ENCODE data around the gene TMEM72.
A peak's percentile ranks its signal among the peaks of the same experiment; 100 is the strongest.
"Not testable (repeated sequence)": the region's sequence is repeated elsewhere in the genome, so short reads cannot be mapped to it uniquely, and the experiment has no call there.

The TMEM72 gene

GRCh38 chr10:44911081-44911540, at the start of gene TMEM72:
Gene TMEM72, plus strand, starts transcription at chr10:44911337. Its CDS starts 176 bp downstream, at chr10:44911513.
- no peak for DNase-seq

GRCh38 chr10:44862006-44862751, 49.0 kb upstream of the TMEM72 start:
- DNase-seq = no peak

DNA sequence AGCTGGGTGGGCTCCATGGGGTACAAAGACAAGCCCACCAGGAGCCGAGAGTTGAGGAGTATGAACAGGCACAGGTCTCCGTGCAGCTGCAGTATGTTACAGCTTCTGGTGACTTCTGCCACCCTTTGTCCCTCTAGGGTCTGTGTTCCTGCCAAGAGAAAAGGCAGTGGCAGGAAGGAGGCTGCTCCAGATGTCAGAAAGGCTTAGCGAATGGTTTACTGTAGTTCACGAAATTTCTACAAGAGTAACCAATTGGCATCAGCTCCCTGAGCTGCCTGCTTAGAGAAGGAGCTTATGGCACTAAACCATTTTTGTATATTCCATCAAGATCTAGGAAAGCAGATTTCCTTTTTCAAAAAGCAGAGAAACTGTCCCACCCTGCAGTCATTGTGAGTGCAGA, 48.2 kb upstream of the TMEM72 start:
- DNase-seq = no peak

- DNase-seq = peak; percentile 1
These were observed 47.6 kb upstream of the TMEM72 start for GRCh38 chr10:44863344-44864047.

- DNase-seq = peak; percentile 47
These were observed 47.1 kb upstream of the TMEM72 start for GRCh38 chr10:44864051-44864450.

DNA sequence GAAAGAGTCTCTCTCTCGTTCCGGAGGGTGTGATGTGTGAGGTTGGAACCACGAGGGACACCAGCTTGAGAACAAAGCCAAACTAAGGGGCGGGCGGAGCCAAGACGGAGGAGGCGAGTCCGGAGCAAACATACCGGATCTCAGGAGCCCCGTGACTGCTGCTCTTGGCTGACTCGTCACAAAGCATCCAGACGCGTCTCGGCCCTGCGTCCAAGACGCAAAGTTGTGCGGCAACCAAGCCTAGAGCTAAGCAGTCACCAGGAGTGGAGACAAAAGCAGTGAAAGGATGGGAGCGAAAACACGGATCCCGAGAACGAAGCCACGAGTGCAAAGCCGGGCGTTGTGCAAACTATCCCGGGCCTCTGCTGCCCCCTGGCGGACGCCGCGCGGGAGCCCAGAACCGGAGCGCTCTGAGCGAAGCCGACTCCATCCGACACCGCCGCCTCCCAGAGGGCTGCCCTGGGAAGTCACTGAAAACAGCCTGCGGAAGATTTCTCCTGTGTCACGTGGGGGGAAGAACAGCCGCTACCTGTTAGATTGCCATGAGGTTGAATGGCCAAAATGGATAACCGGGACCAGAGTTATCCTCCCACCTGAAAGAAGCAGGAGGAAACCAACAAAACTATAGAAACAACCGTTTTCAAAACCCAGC, 46.4 kb upstream of the TMEM72 start:
- peak; percentile 82 for DNase-seq

GRCh38 chr10:44865289-44865671, 45.9 kb upstream of the TMEM72 start:
- DNase-seq = no peak

GRCh38 chr10:44866367-44866766, 44.8 kb upstream of the TMEM72 start:
- DNase-seq = not testable (repeated sequence)

DNA sequence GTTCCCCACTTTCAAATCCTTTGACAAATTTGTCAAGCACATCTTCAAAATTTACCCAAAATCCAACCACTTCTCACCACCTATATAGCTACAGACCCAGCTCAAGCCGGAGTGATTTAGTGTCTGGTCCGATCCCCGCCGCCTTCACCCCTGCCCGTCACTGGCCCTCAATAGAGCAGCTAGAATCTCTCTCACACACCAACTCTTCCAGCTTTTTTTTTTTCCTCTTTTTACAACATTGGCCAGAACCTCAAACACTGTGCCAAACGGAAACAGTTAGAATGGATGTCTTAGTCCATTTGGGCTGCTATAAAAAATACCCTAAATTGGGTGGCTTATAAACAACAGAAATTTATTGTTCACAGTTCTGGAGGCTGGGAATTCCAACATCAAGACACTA, 41.1 kb upstream of the TMEM72 start:
- DNase-seq = no peak

GRCh38 chr10:44873160-44873559, 38.0 kb upstream of the TMEM72 start:
- no peak for DNase-seq

DNA sequence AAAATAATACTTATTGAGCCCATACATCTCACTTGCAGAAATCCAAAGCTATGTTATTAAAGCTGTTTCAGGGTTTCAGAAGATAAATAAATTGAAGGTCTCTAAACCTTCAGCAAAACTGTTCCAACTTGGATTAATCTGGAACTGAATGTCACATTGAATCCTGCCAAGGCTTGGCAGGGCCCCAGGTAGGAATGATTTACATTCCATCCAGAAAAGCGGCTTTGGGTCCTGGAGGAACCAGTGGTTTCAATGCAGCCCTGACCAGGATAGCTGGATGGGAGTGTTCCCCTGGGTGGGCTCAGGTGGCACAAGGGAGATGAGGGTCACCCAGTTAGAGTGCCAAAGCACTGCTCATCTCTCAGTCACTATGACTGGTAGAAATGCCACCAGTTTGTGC, 37.0 kb upstream of the TMEM72 start:
- DNase-seq = no peak

- peak; percentile 82 for DNase-seq
These were observed 32.2 kb upstream of the TMEM72 start for GRCh38 chr10:44878706-44879530.

GRCh38 chr10:44879531-44879899, 31.6 kb upstream of the TMEM72 start:
- DNase-seq = no peak

DNA sequence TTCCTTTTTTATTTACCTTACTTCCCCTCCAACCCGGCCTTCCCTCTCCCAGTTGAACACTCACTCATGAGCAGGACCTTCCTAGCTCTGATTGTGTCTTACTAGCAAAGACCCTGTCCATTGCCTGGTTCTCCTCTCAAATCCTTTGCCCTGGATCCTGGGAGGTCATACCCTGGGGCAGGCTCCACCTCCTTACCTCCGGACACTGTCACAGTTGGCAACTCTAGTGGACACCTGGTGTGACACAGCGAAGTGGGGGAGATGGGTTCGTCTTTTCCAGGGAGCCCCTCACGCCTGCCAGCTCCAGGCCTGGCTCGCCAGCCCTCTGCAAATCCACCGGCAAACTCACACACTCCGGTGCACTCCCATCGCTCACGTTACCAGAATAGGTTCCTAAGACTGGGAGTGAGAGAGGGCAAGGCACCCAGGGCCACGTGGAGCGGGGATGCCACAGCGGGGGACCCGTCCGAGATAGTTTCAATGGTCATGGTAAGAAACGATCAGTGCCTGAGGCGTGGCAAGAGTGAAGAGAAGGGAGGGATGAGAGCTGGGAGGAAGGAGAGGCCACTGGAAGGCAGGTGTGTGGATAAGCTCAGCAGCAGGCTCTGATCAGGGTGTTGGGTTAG, 30.9 kb upstream of the TMEM72 start:
- DNase-seq = no peak

DNA sequence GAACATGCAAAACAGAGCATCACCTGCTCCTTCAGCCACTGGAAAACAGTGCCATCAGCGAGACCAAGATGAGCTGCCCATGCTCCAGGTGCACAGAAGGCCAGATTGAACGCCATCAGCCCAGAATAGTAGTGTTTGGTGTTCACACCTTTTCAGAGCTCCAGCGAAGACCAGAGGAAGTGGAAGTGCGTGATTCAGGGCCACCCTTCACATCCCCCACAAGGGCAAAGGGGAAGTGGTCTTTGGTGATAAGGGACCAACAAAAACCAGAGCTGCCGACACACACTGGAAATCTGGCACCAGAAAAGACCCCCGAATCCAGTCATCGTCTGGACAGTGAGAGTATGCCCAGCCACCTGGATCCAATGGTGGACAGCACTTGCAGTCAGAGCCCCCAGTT, 29.5 kb upstream of the TMEM72 start:
- DNase-seq = no peak

- DNase-seq = no peak
These were observed 28.9 kb upstream of the TMEM72 start for GRCh38 chr10:44882166-44882720.

- no peak for DNase-seq
These were observed 27.4 kb upstream of the TMEM72 start for GRCh38 chr10:44883593-44884331.

GRCh38 chr10:44885710-44886109, 25.4 kb upstream of the TMEM72 start:
- no peak for DNase-seq

DNA sequence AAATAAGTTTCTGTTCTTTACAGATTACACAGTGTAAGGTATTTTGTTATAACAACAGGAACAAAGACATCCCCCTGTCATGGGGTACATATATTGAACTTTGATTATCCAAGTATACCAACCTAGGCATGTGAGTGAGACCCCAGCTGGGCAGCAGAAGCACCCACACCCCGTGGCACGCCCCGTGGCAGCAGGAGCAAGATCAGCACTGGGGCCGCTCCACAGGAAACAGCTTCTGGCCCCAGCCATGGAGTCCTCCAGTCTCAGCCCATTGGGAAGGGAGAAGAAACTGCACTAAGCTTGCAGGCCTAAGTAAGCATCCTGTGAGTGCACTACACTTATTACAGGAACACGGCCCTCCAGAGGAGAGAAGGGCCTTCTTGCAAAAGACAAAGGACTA, 24.2 kb upstream of the TMEM72 start:
- no peak for DNase-seq

- no peak for DNase-seq
These were observed 22.3 kb upstream of the TMEM72 start for GRCh38 chr10:44888886-44889285.

- no peak for DNase-seq
These were observed 21.3 kb upstream of the TMEM72 start for GRCh38 chr10:44889834-44890233.

All from NCI-H82 (cell line).